BLaER1 treated with 17β-estradiol and CSF1 and Interleukin-3, amounts not matched to agents 10 nM and 100 nM (cell line): ENCODE results near the gene BAIAP2L2.

Source experiments
- H3K27ac ChIP-seq, 11 experiments: shearing (Covaris generic); formaldehyde crosslinking; 2 replicates each; pipeline ENCODE4 v1.8.1; 2022
- H3K27me3 ChIP-seq, 11 experiments: shearing (Covaris generic); formaldehyde crosslinking; 2 replicates each; pipeline ENCODE4 v1.8.1; 2022
- H3K36me3 ChIP-seq, 11 experiments: shearing (Covaris generic); formaldehyde crosslinking; 2 replicates each; pipeline ENCODE4 v1.8.1; 2022
- H3K4me1 ChIP-seq, 10 experiments: shearing (Covaris generic); formaldehyde crosslinking; 2 replicates each; pipeline ENCODE4 v1.8.1; 2022
- H3K4me2 ChIP-seq, 11 experiments: shearing (Covaris generic); formaldehyde crosslinking; 2 replicates each; pipeline ENCODE4 v1.8.1; 2022
- H3K4me3 ChIP-seq, 10 experiments: shearing (Covaris generic); formaldehyde crosslinking; 2 replicates each; pipeline ENCODE4 v1.8.1; 2022
- H3K9ac ChIP-seq, 11 experiments: shearing (Covaris generic); formaldehyde crosslinking; 2 replicates each; pipeline ENCODE4 v1.8.1; 2022
- H3K9me3 ChIP-seq, 11 experiments: shearing (Covaris generic); formaldehyde crosslinking; replicated peaks in 1 of 11; 2 replicates each; pipeline ENCODE4 v1.8.1; 2022
- H4K20me1 ChIP-seq, 11 experiments: shearing (Covaris generic); formaldehyde crosslinking; 2 replicates each; pipeline ENCODE4 v1.8.1; 2022
- Cebpa-rat ChIP-seq, 11 experiments: shearing (Covaris generic); IDR thresholded peaks; 2 replicates each; pipeline ENCODE4 v1.8.1; 2022

The BAIAP2L2 gene

GRCh38 chr22:38142606-38143005 lies 32.1 kb upstream of the BAIAP2L2 start:
- no peak overlapping the region for H3K9ac ChIP-seq
- no peak overlapping the region for H3K27ac ChIP-seq

GRCh38 chr22:38141217-38141973 lies 30.9 kb upstream of the BAIAP2L2 start:
- Histone ChIP-seq H3K27me3 (no peaks in the 10 kb centered on the region), H3K4me1 (peaks cover 5 to 25% (median 10%) of the 10 kb centered on the region in 10 experiments; a peak in 14 of 20 replicates), H4K20me1 (no peaks in the 10 kb centered on the region; a peak in 1 of 22 replicates), H3K4me3 (no peak overlapping the region), H3K9me3 (no peaks in the 10 kb centered on the region), H3K9ac (no peak overlapping the region), H3K27ac (no peak overlapping the region), H3K36me3 (peaks cover 0 to 66% (median 37%) of the 10 kb centered on the region in 11 experiments; a peak in 14 of 22 replicates), H3K4me2 (no peak overlapping the region)
- no peak for TF ChIP-seq Cebpa-rat (IDR thresholded peaks at IDR 0.05)

More at GRCh38 chr22:38142606-38143005, 32.1 kb upstream of the BAIAP2L2 start:
- Histone ChIP-seq H3K36me3 (peaks cover 0 to 57% (median 28%) of the 10 kb centered on the region in 11 experiments; a peak in 14 of 22 replicates), H3K27me3 (no peaks in the 10 kb centered on the region), H4K20me1 (no peaks in the 10 kb centered on the region; a peak in 1 of 22 replicates), H3K4me3 (no peak overlapping the region), H3K4me1 (peaks cover 13 to 35% (median 19%) of the 10 kb centered on the region in 10 experiments), H3K9me3 (no peaks in the 10 kb centered on the region), H3K4me2 (no peak overlapping the region)
- no peak for TF ChIP-seq Cebpa-rat (IDR thresholded peaks at IDR 0.05)

- no peak overlapping the region for H3K27ac ChIP-seq
- peaks cover 0 to 81% (median 43%) of the 10 kb centered on the region in 11 experiments; a peak in 15 of 22 replicates for H3K36me3 ChIP-seq
- TF ChIP-seq Cebpa-rat (IDR thresholded peaks at IDR 0.05) = no peak
Observed at GRCh38 chr22:38139901-38140300, 29.4 kb upstream of the BAIAP2L2 start.

GRCh38 chr22:38138961-38139360 lies 28.5 kb upstream of the BAIAP2L2 start:
- H3K9ac ChIP-seq = no peak overlapping the region
- TF ChIP-seq Cebpa-rat (IDR thresholded peaks at IDR 0.05) = no peak
- peaks cover 0 to 85% (median 46%) of the 10 kb centered on the region in 11 experiments; a peak in 15 of 22 replicates for H3K36me3 ChIP-seq
- H3K27me3 ChIP-seq = no peaks in the 10 kb centered on the region
- H4K20me1 ChIP-seq = no peaks in the 10 kb centered on the region; a peak in 1 of 22 replicates
- H3K9me3 ChIP-seq = peaks cover 0 to under 1% (median 0%) of the 10 kb centered on the region in 11 experiments; a peak in 1 of 22 replicates
- H3K4me2 ChIP-seq = no peak overlapping the region
- H3K27ac ChIP-seq = no peak overlapping the region
- H3K4me3 ChIP-seq = no peak overlapping the region
- H3K4me1 ChIP-seq = peaks cover 5 to 19% (median 9%) of the 10 kb centered on the region in 10 experiments; a peak in 14 of 20 replicates

More at GRCh38 chr22:38139901-38140300, 29.4 kb upstream of the BAIAP2L2 start:
- Histone ChIP-seq H3K9me3 (no peaks in the 10 kb centered on the region), H4K20me1 (no peaks in the 10 kb centered on the region; a peak in 1 of 22 replicates), H3K27me3 (no peaks in the 10 kb centered on the region), H3K4me3 (no peak overlapping the region), H3K9ac (no peak overlapping the region), H3K4me1 (peaks cover 5 to 21% (median 10%) of the 10 kb centered on the region in 10 experiments; a peak in 14 of 20 replicates), H3K4me2 (no peak overlapping the region)

- Histone ChIP-seq H4K20me1 (no peaks in the 10 kb centered on the region; a peak in 1 of 22 replicates), H3K9me3 (peaks cover 0 to 5% (median 0%) of the 10 kb centered on the region in 11 experiments; a peak in 1 of 22 replicates), H3K36me3 (peaks cover 0 to 85% (median 53%) of the 10 kb centered on the region in 11 experiments; a peak in 16 of 22 replicates), H3K4me2 (no peak overlapping the region), H3K27me3 (no peaks in the 10 kb centered on the region), H3K27ac (no peak overlapping the region), H3K9ac (no peak overlapping the region), H3K4me3 (no peak overlapping the region), H3K4me1 (peaks cover 0 to 10% (median 3%) of the 10 kb centered on the region in 10 experiments; a peak in 10 of 20 replicates)
- TF ChIP-seq Cebpa-rat (IDR thresholded peaks at IDR 0.05) = no peak
Observed at GRCh38 chr22:38137876-38138687, 27.6 kb upstream of the BAIAP2L2 start.

GRCh38 chr22:38136607-38137006 lies 26.1 kb upstream of the BAIAP2L2 start:
- TF ChIP-seq Cebpa-rat (IDR thresholded peaks at IDR 0.05) = no peak
- Histone ChIP-seq H3K27me3 (no peaks in the 10 kb centered on the region), H3K9ac (no peak overlapping the region), H3K4me1 (peaks cover 0 to 9% (median 3%) of the 10 kb centered on the region in 10 experiments; a peak in 11 of 20 replicates), H3K9me3 (peaks cover 0 to 5% (median 0%) of the 10 kb centered on the region in 11 experiments; a peak in 1 of 22 replicates), H3K4me2 (no peak overlapping the region), H3K27ac (no peak overlapping the region), H3K4me3 (no peak overlapping the region), H3K36me3 (peaks cover 0 to 91% (median 58%) of the 10 kb centered on the region in 11 experiments; a peak in 17 of 22 replicates), H4K20me1 (no peaks in the 10 kb centered on the region)

- Histone ChIP-seq H3K9me3 (peaks cover 0 to 5% (median 0%) of the 10 kb centered on the region in 11 experiments; a peak in 1 of 22 replicates), H3K4me1 (peaks cover 0 to 18% (median 7%) of the 10 kb centered on the region in 10 experiments; a peak in 11 of 20 replicates), H3K4me3 (no peak overlapping the region), H3K9ac (no peak overlapping the region), H3K4me2 (no peak overlapping the region; a peak in 2 of 22 replicates), H3K27ac (no peak overlapping the region), H3K27me3 (no peaks in the 10 kb centered on the region), H4K20me1 (no peaks in the 10 kb centered on the region), H3K36me3 (peaks cover 0 to 92% (median 56%) of the 10 kb centered on the region in 11 experiments; a peak in 18 of 22 replicates)
- TF ChIP-seq Cebpa-rat (IDR thresholded peaks at IDR 0.05) = no peak
Observed at GRCh38 chr22:38135133-38135706, 24.7 kb upstream of the BAIAP2L2 start.

GRCh38 chr22:38133331-38133730 lies 22.8 kb upstream of the BAIAP2L2 start:
- TF ChIP-seq Cebpa-rat (IDR thresholded peaks at IDR 0.05) = no peak
- Histone ChIP-seq H4K20me1 (no peaks in the 10 kb centered on the region), H3K36me3 (peaks cover 3 to 86% (median 56%) of the 10 kb centered on the region in 11 experiments; a peak in 18 of 22 replicates), H3K27me3 (no peaks in the 10 kb centered on the region), H3K27ac (no peak overlapping the region), H3K9ac (no peak overlapping the region), H3K4me1 (peaks cover 0 to 20% (median 13%) of the 10 kb centered on the region in 10 experiments; a peak in 18 of 20 replicates), H3K4me3 (no peak overlapping the region), H3K4me2 (no peak overlapping the region), H3K9me3 (peaks cover 0 to 5% (median 0%) of the 10 kb centered on the region in 11 experiments; a peak in 1 of 22 replicates)
